ENCODE measurements around the gene ARHGAP24.

Gene ARHGAP24

GRCh38 chr4:85520765-85521749 is 46.1 kb downstream of the ARHGAP24 start:
- no peak for DNase-seq

- no peak for DNase-seq
These were observed 47.3 kb downstream of the ARHGAP24 start for GRCh38 chr4:85522277-85522676.

- no peak for DNase-seq
These were observed 47.9 kb downstream of the ARHGAP24 start for GRCh38 chr4:85522836-85523235.

GRCh38 chr4:85527815-85528214 is 52.9 kb downstream of the ARHGAP24 start:
- DNase-seq = no peak

GRCh38 chr4:85531560-85532341 is 56.8 kb downstream of the ARHGAP24 start:
- DNase-seq = no peak

GRCh38 chr4:85534120-85534519 is 59.2 kb downstream of the ARHGAP24 start:
- DNase-seq = no peak

GRCh38 chr4:85543832-85544231 is 68.9 kb downstream of the ARHGAP24 start:
- DNase-seq = no peak

GRCh38 chr4:85544751-85545150 is 69.8 kb downstream of the ARHGAP24 start:
- no peak for DNase-seq

- DNase-seq = peak; percentile 12
These were observed 73.2 kb downstream of the ARHGAP24 start for GRCh38 chr4:85548116-85548515.

GRCh38 chr4:85548841-85549240 is 73.9 kb downstream of the ARHGAP24 start:
- no peak for DNase-seq

- no peak for DNase-seq
These were observed 80.3 kb downstream of the ARHGAP24 start for GRCh38 chr4:85555206-85555605.

GRCh38 chr4:85556283-85556682 is 81.3 kb downstream of the ARHGAP24 start:
- DNase-seq = no peak

- no peak for DNase-seq
These were observed 82.3 kb downstream of the ARHGAP24 start for GRCh38 chr4:85557016-85557901.

GRCh38 chr4:85565761-85566480 is 91.0 kb downstream of the ARHGAP24 start:
- no peak for DNase-seq

GRCh38 chr4:85569730-85570299 is 94.9 kb downstream of the ARHGAP24 start:
- no peak for DNase-seq

GRCh38 chr4:85570388-85570787 is 95.4 kb downstream of the ARHGAP24 start:
- DNase-seq = no peak

- no peak for DNase-seq
These were observed 96.1 kb downstream of the ARHGAP24 start for GRCh38 chr4:85571008-85571407.

GRCh38 chr4:85573270-85573669 is 98.3 kb downstream of the ARHGAP24 start:
- no peak for DNase-seq

- no peak for DNase-seq
These were observed 102.4 kb downstream of the ARHGAP24 start for GRCh38 chr4:85577307-85577706.

GRCh38 chr4:85579942-85580341 is 105.0 kb downstream of the ARHGAP24 start:
- DNase-seq = no peak

- no peak for DNase-seq
These were observed 105.5 kb downstream of the ARHGAP24 start for GRCh38 chr4:85580489-85580888.

GRCh38 chr4:85587952-85588351 is 113.0 kb downstream of the ARHGAP24 start:
- DNase-seq = no peak

All from DMS153 (cell line).